ENCODE results near the gene ARHGAP22.

GRCh38 chr10:48541144-48541795 lies 63.6 kb downstream of the ARHGAP22 start:
- TF ChIP-seq EZH2 (IDR thresholded peaks at IDR 0.05; ENCODE audit: borderline replicate concordance, low read length) (no peak), CTCF (conservative IDR thresholded peaks at IDR 0.05 in 1 of 2, IDR thresholded peaks at IDR 0.05 in 1 of 2; ENCODE audit: extremely low read depth in 1 of 2, insufficient read depth in 1 of 2, low read depth in 1 of 2, low read length in 2 of 2) (no peak)
